ENCODE data around the gene FCN3.

DNA sequence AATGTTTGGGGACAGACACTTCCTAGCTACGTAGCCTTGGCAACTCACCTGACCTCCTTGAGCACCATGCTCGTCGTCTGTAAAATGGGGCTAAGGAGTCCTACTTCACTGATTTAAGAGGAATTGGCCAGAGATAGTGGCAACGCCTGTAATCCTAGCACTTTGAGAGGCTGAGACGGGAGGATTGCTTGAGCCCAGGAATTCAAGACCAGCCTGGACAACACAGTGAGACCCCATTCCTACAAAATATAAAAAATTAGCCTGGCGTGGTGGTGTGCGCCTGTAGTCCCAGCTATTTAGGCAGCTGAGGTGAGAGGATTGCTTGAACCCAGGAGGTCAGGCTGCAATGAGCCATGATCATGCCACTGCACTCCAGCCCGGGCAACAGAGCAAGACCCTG is 28.3 kb downstream of the FCN3 start:
- no peak for TF ChIP-seq KLF13 (tag; IDR thresholded peaks at IDR 0.05; ENCODE audit: borderline replicate concordance, low read depth)
- TF ChIP-seq LEF1 (IDR thresholded peaks at IDR 0.05) = no peak
- no peak for TF ChIP-seq ZSCAN29 (IDR thresholded peaks at IDR 0.05)
- TF ChIP-seq, protein P1, sequence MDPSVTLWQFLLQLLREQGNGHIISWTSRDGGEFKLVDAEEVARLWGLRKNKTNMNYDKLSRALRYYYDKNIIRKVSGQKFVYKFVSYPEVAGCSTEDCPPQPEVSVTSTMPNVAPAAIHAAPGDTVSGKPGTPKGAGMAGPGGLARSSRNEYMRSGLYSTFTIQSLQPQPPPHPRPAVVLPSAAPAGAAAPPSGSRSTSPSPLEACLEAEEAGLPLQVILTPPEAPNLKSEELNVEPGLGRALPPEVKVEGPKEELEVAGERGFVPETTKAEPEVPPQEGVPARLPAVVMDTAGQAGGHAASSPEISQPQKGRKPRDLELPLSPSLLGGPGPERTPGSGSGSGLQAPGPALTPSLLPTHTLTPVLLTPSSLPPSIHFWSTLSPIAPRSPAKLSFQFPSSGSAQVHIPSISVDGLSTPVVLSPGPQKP (CRISPR knock-in tag; IDR thresholded peaks at IDR 0.05) = no peak
- TF ChIP-seq, protein P2, sequence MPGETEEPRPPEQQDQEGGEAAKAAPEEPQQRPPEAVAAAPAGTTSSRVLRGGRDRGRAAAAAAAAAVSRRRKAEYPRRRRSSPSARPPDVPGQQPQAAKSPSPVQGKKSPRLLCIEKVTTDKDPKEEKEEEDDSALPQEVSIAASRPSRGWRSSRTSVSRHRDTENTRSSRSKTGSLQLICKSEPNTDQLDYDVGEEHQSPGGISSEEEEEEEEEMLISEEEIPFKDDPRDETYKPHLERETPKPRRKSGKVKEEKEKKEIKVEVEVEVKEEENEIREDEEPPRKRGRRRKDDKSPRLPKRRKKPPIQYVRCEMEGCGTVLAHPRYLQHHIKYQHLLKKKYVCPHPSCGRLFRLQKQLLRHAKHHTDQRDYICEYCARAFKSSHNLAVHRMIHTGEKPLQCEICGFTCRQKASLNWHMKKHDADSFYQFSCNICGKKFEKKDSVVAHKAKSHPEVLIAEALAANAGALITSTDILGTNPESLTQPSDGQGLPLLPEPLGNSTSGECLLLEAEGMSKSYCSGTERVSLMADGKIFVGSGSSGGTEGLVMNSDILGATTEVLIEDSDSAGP (CRISPR knock-in tag; IDR thresholded peaks at IDR 0.05) = no peak
